Limb (tissue), 2 donors: ENCODE results near the gene GDPD5.

Experiments
- DNase-seq, 2 donors: peaks; one replicate each; pipeline ENCODE4 v3.0.0-alpha.2; 2016; ENCODE audit errors: extremely low spot score in 2 of 2

Gene GDPD5

GRCh38 chr11:75510723-75511019 is 15.1 kb downstream of the GDPD5 start:
- DNase-seq = no peak

GRCh38 chr11:75510004-75510722 is 15.6 kb downstream of the GDPD5 start:
- DNase-seq = no peak

DNA sequence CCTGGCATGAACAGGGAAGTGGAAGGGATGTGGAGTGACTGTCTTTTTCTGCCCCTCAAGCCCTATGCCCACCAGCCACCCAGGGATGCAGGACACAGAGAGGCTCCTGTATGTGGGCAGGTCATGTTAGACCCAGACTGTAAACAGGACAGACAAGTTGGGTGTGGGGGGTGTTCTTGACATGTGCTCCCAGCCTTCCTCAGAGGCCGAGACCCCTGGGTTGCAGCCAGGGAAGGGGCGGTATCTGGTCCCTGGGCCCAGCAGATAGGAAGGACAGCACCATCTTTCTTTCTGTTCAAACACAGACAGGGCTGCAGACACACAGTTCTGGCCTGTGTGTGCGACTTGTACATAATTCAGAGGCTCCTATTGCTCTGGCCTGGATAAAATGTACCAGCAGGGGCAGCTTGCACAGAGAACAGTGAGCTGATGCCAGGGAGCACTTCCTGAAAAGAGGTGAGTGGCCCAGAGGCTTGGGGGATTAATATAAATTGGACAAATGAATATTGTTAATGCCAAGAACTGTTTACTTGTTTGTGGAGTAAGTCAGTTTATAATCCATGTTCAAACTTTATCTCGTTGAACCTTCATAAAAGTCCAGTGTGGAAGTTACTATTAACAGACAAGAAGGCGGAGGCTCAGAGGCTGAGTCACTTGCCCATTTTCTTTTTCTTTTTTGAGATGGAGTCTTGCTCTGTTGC is 16.6 kb downstream of the GDPD5 start:
- DNase-seq = no peak

GRCh38 chr11:75508051-75508561 is 17.6 kb downstream of the GDPD5 start:
- no peak for DNase-seq

DNA sequence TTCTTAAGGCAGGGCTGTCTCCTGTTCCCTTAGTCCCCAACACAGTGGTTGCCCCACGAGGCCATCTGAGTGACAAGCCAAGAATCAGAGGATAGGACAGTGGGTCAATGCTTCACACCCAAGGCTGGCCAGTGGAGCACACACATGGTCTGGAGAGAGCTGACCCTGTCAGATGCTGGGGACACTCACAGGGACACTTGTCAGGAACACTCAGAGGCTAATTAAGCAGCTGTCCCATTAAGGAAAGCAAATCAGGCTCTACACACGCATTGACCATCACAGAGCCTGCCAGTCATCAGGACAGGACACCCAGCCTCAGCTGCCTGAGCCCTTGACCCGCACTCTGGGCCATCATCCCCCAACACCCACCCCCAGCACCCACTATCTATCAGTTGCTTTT is 18.2 kb downstream of the GDPD5 start:
- DNase-seq = no peak

- no peak for DNase-seq
These were observed 18.9 kb downstream of the GDPD5 start for GRCh38 chr11:75506827-75507226.

DNA sequence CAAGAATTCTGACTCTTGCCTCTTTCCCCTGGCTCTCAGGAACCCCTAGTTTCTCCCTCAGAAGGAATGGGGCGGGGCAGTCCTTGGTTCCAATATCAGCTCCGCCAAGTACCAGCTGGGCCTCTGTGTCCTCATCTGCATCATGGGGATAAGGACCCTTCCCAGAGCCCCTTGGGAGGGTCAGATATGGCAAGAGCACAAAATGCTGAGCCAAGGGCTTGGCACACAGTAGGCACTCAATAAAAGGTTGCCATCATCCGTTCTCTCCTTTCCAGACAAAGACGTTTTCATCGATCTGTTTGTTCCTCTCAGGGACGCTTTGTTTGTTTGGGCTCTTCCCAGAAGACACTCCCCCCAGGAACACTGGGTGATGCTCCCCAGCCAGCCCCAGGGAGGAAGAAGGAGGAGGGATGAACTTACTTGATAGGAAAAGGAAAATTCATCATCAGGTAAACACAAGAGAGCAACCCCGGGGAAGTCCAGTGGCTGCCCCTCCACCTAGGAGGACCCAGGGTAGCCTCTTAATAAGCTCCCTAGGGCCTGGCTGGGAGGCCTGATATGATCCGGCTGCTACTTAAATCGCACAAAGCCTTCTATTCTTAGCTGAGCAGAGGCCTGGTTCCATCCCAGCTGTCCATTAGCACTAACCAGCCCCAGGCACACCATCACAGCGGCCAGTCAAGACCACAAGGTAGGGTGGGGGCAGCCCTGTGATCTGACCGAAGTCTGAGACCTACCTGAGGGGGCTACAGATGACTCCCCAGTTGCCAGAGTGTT is 19.6 kb downstream of the GDPD5 start:
- no peak for DNase-seq

DNA sequence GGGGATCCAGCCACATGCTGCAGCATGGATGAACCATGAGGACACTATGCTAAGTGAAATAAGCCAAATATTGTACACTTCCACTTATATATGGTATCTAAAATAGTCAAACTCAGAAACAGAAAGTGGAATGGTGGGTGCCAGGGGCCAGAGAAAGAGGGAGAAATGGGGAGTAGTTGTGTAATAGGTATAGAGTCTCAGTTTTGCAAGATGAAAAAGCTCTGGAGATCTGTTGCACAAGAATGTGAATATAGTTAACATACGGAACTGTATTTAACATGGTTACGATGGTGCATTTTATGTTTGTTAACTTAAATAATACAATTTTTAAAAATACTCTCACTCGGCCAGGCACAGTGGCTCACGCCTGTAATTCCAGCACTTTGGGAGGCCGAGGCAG is 21.2 kb downstream of the GDPD5 start:
- DNase-seq = no peak

DNA sequence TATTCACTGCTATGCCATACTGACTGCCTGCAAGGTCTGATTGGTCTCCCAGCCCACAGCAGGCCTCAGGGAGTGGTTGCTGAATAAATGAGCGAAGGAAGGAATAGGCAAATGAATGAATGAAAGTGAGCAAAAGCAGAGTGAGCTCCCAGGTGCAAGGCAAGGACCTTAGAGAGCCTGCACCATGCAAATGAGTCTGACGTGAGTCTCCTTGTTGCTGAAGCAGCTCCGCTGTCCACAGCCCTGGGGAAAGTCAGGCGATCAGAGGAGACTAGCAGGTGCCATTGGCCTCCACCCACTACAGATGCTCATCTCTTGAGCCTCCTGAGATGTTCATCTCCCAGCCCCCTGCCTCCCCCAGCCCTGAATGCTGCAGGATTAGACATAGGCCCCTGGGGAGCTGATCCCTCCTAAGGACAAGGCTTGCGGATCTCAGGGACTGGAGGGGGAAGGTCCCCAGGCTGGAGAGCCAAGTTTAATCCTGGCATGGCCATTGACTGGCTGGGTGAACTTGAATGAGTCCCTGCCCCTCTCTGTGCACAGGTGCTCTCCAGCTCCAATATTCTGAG is 22.1 kb downstream of the GDPD5 start:
- no peak for DNase-seq

- DNase-seq = no peak
These were observed 23.6 kb downstream of the GDPD5 start for GRCh38 chr11:75502138-75502537.

DNA sequence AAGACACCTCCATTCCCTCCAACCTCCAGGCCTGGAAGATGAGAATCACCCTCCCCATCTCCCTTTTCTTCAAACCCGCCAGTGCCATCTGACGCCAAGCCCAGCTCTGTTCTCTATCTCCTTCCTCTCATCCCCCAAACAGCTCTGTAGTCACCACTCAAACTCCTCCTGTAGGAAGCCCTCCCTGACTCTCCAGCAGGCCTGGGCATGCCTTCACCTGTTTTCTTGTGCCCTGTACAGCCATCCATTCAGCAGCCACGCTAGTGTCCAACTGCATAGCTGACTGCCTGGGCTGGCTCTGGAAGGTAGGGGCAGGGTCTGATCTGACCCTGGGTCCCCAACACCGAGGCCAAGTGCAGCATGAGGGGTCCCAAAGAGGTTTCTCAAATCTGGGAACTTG is 25.0 kb downstream of the GDPD5 start:
- no peak for DNase-seq

DNA sequence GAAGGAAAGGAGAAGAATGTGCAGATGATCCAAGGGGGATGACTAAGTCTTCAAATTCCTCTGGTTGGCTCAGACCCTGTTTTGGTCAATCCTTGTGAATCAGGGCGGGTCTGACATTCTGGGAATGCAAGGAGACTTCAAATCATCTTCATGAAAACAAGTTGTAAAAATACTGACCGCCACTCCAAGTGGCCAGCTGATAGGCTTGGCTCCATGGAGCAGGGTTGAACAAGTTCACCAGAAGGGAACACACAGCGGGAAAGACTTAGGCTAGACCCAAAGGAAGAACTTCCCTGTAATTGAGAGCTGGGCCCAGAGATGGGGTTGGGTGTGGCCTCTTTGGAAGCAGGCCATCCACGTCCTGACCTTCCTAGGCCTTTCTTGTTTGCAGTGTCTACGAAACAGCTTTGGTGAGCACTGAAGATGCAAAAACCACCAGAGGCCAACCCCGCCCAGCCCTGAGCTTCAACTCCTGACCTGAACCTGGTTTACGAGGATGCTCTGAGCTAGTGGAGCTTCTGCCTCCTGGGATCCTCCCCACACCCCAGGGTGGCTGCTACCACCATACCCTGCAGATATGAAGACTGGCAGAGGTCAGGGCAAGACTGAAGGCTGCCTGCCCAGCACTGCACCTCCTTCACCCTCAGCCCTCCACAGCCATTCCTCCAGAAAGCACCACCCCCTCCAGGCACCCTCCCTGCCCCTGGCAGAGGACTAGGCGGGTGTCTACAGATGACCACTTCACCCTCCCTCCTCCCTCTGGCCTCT is 26.1 kb downstream of the GDPD5 start:
- DNase-seq = no peak

DNA sequence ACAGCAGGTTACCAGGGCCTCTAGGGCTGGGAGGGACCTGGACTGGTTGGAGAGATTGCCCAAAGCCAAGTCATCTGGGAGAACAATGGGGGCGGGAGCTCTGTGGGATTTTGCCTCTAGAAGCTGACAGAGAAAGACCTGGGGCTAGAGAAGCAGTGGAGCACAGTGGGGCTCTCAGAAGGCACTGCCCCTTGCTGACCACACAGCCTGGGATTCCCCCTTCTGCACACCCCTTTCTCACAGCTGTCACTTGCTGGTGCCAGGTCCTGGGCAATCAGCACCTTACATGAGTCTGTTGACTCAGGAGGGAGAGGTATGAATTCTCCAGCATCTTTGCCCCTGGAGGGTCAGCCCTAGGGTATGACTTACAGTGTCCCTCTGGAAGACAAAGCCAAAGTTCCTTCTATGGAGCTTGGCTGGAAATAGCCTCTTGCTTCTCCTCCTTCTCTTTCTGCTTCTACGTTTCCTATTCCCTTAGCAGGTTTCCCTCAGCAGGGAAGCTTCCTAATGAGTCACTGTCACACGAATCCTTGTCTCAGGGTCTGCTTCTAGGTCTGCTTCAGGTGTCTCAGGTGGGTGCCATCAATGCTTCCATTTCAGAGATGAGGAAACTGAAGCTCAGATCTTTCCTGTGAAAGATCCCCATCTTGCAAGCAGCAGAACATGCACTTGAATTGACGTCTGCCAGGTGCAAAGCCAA is 27.0 kb downstream of the GDPD5 start:
- no peak for DNase-seq

GRCh38 chr11:75497788-75498409 is 27.8 kb downstream of the GDPD5 start:
- no peak for DNase-seq

- no peak for DNase-seq
These were observed 29.4 kb downstream of the GDPD5 start for GRCh38 chr11:75496305-75496752.

DNA sequence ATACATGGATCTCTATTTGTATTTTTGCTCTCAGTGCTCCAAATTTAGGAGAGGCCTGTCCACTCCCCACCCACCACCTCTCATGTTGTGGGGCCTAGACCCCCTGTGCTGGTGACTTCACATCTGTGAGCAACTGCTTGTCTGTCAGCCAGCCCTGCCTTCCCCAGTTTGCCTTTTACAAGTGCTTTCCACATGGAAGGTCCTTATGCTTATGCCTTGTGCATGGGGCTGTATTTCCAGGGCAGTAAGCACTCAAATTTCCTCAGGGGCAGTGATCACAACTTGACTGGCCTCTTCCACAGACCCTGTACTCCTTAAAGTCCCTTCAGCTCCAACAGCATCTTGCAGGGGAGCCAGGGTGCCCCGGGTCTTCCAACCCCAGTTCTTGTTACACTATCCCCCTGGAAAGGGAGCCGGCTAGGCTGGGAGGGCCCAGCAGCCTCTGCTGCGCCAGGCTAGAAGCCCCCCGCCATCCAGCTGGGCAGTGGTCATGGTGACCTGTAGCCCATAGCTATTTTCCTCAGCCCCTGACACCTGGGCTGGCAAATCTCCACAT is 29.9 kb downstream of the GDPD5 start:
- no peak for DNase-seq

- no peak for DNase-seq
These were observed 32.1 kb downstream of the GDPD5 start for GRCh38 chr11:75493626-75494025.

GRCh38 chr11:75492181-75492820 is 33.4 kb downstream of the GDPD5 start:
- no peak for DNase-seq

- no peak for DNase-seq
These were observed 34.3 kb downstream of the GDPD5 start for GRCh38 chr11:75491465-75491864.
